HG02678 (cell line): Measurements from ENCODE around the gene HCN3.
"Not testable (repeated sequence)": the region's sequence is repeated elsewhere in the genome, so short reads cannot be mapped to it uniquely, and the experiment has no call there.

Source experiments
- ATAC-seq: cut with Tn5 transposase; IDR thresholded peaks from one replicate; pipeline ENCODE4 v1.9.1; 2021; ENCODE audit warnings: mild to moderate bottlenecking, moderate library complexity; ENCODE audit not compliant: unreplicated experiment

HCN3 gene

DNA sequence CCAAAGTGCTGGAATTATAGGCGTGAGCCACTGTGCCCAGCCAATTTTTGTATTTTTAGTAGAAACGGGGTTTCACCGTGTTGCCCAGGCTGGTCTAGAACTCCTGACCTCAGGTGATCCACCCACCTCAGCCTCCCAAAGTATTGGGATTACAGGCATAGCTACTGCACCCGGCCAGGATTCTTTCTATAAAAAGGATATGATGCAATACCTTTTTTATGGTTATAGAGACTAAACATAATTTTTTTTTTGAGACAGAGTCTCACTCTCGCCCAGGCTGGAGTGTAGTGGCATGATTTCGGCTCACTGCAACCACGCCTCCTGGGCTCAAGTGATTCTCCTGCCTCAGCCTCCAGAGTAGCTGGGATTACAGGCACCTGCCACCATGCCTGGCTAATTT lies 51.6 kb downstream of the HCN3 start:
- ATAC-seq, result not testable (repeated sequence)

DNA sequence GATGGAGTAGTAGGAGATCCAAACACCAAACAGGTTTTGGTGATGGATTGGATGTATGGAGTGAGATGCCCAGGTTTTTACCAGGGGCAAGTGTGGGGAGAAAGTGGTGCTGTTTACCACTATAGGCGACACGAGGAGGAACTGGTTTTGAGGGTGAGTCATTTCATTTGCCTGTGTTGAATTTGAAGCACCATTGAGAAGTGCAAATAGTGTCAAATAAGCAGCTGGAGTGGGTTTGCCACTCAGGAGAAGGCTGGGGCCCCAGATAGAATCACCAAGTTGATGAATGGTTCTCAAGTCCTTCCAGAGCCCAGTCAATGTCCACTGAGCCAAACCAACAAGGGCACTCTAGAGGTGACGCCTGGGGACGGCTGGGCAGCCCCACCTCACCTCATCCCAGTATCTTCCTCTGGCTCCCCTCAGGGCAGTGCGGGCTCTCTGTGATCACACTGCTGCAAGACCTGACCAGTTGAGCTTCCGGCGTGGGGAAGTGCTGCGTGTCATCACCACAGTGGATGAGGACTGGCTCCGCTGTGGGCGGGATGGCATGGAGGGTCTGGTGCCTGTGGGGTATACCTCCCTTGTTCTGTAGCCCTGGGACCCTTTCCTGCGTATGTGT lies 52.8 kb downstream of the HCN3 start:
- ATAC-seq, result no peak

DNA sequence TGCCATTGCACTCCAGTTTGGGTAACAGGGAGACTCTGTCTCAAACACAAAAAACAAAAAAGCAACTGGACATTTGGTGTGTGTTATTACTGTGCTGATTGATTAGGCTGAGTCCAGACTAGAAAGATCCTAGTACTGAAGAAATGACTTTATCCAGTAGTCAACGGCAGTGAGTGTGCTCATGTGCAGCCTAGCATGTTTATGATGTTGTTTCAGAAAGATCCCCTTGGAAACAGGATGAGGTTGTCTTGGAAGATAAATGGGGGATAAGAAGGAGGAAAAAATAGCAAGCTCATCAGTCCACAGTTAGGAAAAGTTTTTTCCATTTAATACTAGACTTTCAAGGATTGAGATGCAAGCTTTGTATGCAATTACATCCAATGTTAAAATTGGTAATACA lies 57.7 kb downstream of the HCN3 start:
- ATAC-seq, result no peak
